Activated CD4-positive, alpha-beta memory T cell treated with anti-CD3 and anti-CD28 coated beads for 36 hours (primary cell): ENCODE measurements around the gene DNASE2. TPM values are rescaled to one million over a fixed set of nuclear protein-coding genes. Genes with fewer than 3 reads are reported as not detected.

Source experiments
- CTCF ChIA-PET: fragments of 350-600 bp; sonication (Branson Sonifier 250); formaldehyde crosslinking; loops from one replicate; lab custom pipeline; 2021; ENCODE audit warnings: antibody characterized with exemption, inconsistent platforms; lab: Charles Lee
- POLR2A ChIA-PET: fragments of 350-600 bp; sonication (Branson Sonifier 250); formaldehyde crosslinking; loops from one replicate; lab custom pipeline; 2021; ENCODE audit warnings: antibody characterized with exemption; lab: Charles Lee
- DNase-seq: peaks from one replicate; pipeline ENCODE4 v3.0.0-alpha.2; 2020
- H3K27ac Mint-ChIP-seq: one replicate; pipeline ENCODE4 v1.8.0; 2021; ENCODE audit warnings: mixed read lengths
- H3K27me3 Mint-ChIP-seq: one replicate; pipeline ENCODE4 v1.8.0; 2021; ENCODE audit warnings: mixed read lengths
- H3K36me3 Mint-ChIP-seq: one replicate; pipeline ENCODE4 v1.8.0; 2021; ENCODE audit warnings: mixed read lengths
- H3K4me1 Mint-ChIP-seq: one replicate; pipeline ENCODE4 v1.8.0; 2021; ENCODE audit warnings: low read depth, mixed read lengths
- H3K4me3 Mint-ChIP-seq: one replicate; pipeline ENCODE4 v1.8.0; 2021; ENCODE audit warnings: mild to moderate bottlenecking, mixed read lengths
- H3K9me3 Mint-ChIP-seq: one replicate; pipeline ENCODE4 v1.8.0; 2021; ENCODE audit warnings: mixed read lengths
- intact Hi-C: fragments of 100-400 bp; cut with micrococcal nuclease; formaldehyde crosslinking; loops from one replicate; pipeline ENCODE4 v1.15.1; 2023
- total RNA-seq, 2 experiments: library from RNA; stranded (reverse); gene quantifications; one replicate each; pipeline ENCODE4 v1.2.3, GENCODE V29; 2021

Gene DNASE2
- total RNA-seq, 2 experiments from 2014 or later, result 27.0 to 27.5 TPM

DNA sequence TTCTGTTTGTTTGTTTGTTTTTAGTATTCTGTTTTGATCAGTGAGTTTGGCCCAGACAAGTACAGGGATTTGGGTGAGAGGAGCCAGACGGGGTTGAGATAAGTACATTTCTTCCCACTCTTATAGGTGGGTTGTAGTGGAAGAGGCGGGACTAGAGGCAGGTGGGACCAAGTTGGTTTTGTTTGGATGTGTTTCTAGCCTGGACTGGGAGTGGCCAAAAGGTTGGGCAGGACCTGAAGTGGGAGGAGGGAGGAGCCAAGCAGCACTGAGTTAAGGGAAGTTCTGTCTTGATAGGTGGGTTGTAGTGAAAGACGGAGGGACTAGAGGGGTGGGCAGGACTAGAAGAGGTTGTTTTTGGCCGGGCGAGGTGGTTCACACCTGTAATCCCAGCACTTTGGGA lies 9.0 kb downstream of the DNASE2 start:
- ChIA-PET POLR2A (interaction anchor here (0.8 to 1.6 kb wide), 2 partner anchors 10 to 19 kb away, joined by 3 to 6 read pairs; partner anchors contain the start of gene GCDH), CTCF (interaction anchor here (1.2 to 1.9 kb wide), 3 partner anchors 8 to 25 kb away, joined by 4 to 10 read pairs (median 8); no protein-coding TSS in a partner anchor)
- no peak for DNase-seq
- Mint-ChIP-seq H3K4me3 (no peak overlapping the region), H3K36me3 (peaks cover 21% of the 10 kb centered on the region), H3K27me3 (peaks cover 2% of the 10 kb centered on the region), H3K27ac (no peak overlapping the region), H3K4me1 (peaks cover 5% of the 10 kb centered on the region), H3K9me3 (peaks cover 6% of the 10 kb centered on the region)
- intact Hi-C loops, result no loop called here

GRCh38 chr19:12871681-12872080 lies 9.6 kb downstream of the DNASE2 start:
- Mint-ChIP-seq H3K27ac (no peak overlapping the region), H3K27me3 (peaks cover 6% of the 10 kb centered on the region), H3K36me3 (peaks cover 21% of the 10 kb centered on the region), H3K4me1 (peaks cover 9% of the 10 kb centered on the region), H3K4me3 (no peak overlapping the region), H3K9me3 (peaks cover 6% of the 10 kb centered on the region)
- intact Hi-C loops, result no loop called here
- no peak for DNase-seq
- ChIA-PET CTCF (no interaction called here), POLR2A (interaction anchor here (0.5 kb wide), 1 partner anchor 258 kb away, joined by 3 read pairs; no protein-coding TSS in a partner anchor)

- intact Hi-C loops, result no loop called here
Measured at GRCh38 chr19:12868540-12869112, 12.6 kb downstream of the DNASE2 start.

GRCh38 chr19:12867120-12868099 lies 13.8 kb downstream of the DNASE2 start:
- peaks cover 7% of the 10 kb centered on the region for H3K36me3 Mint-ChIP-seq
- H3K4me1 Mint-ChIP-seq, result peaks cover 9% of the 10 kb centered on the region
- DNase-seq, result peak; percentile 76
- no peaks in the 10 kb centered on the region for H3K9me3 Mint-ChIP-seq
- ChIA-PET POLR2A (interaction anchor here (0.6 kb wide), 1 partner anchor 90 kb away, joined by 3 read pairs; no protein-coding TSS in a partner anchor), CTCF (interaction anchor here (0.7 kb wide), 1 partner anchor 20 kb away, joined by 3 read pairs; no protein-coding TSS in a partner anchor)
- H3K27me3 Mint-ChIP-seq, result peaks cover 12% of the 10 kb centered on the region
- no peak overlapping the region for H3K27ac Mint-ChIP-seq
- H3K4me3 Mint-ChIP-seq, result peak overlapping the region; percentile 29
- intact Hi-C loops, result no loop called here

More at GRCh38 chr19:12868540-12869112, 12.6 kb downstream of the DNASE2 start:
- H3K27ac Mint-ChIP-seq, result no peak overlapping the region
- peak; percentile 30 for DNase-seq
- peaks cover 6% of the 10 kb centered on the region for H3K9me3 Mint-ChIP-seq
- CTCF ChIA-PET, result interaction anchor here (1.0 kb wide), 1 partner anchor 97 kb away, joined by 3 read pairs; no protein-coding TSS in a partner anchor
- POLR2A ChIA-PET, result no interaction called here
- H3K36me3 Mint-ChIP-seq, result peaks cover 16% of the 10 kb centered on the region
- H3K4me3 Mint-ChIP-seq, result no peak overlapping the region
- peaks cover 12% of the 10 kb centered on the region for H3K27me3 Mint-ChIP-seq
- peaks cover 12% of the 10 kb centered on the region for H3K4me1 Mint-ChIP-seq

- Mint-ChIP-seq H3K27me3 (peaks cover 12% of the 10 kb centered on the region), H3K36me3 (no peaks in the 10 kb centered on the region), H3K4me1 (peaks cover 7% of the 10 kb centered on the region), H3K4me3 (no peak overlapping the region), H3K9me3 (no peaks in the 10 kb centered on the region), H3K27ac (no peak overlapping the region)
- intact Hi-C loops, result no loop called here
- POLR2A ChIA-PET, result interaction anchor here (0.6 kb wide), 1 partner anchor 91 kb away, joined by 3 read pairs; no protein-coding TSS in a partner anchor
- CTCF ChIA-PET, result interaction anchor here (0.6 to 0.8 kb wide), 2 partner anchors 109 to 879 kb away, joined by 3 to 4 read pairs; no protein-coding TSS in a partner anchor
- no peak for DNase-seq
Measured at GRCh38 chr19:12866416-12867119, 14.7 kb downstream of the DNASE2 start.

- intact Hi-C loops, result no loop called here
Measured at GRCh38 chr19:12865746-12866415, 15.4 kb downstream of the DNASE2 start.

GRCh38 chr19:12864721-12865715 lies 16.2 kb downstream of the DNASE2 start:
- peaks cover 15% of the 10 kb centered on the region for H3K27me3 Mint-ChIP-seq
- intact Hi-C loops, result no loop called here
- H3K4me3 Mint-ChIP-seq, result no peak overlapping the region
- no peaks in the 10 kb centered on the region for H3K36me3 Mint-ChIP-seq
- peaks cover 7% of the 10 kb centered on the region for H3K4me1 Mint-ChIP-seq
- DNase-seq, result no peak
- ChIA-PET CTCF (interaction anchor here (0.8 to 2.3 kb wide), 3 partner anchors 8 to 107 kb away, joined by 3 to 13 read pairs (median 4); no protein-coding TSS in a partner anchor), POLR2A (interaction anchor here (1.2 kb wide), 1 partner anchor 92 kb away, joined by 3 read pairs; no protein-coding TSS in a partner anchor)
- H3K9me3 Mint-ChIP-seq, result no peaks in the 10 kb centered on the region
- H3K27ac Mint-ChIP-seq, result no peak overlapping the region

More at GRCh38 chr19:12865746-12866415, 15.4 kb downstream of the DNASE2 start:
- peaks cover 12% of the 10 kb centered on the region for H3K27me3 Mint-ChIP-seq
- no peak overlapping the region for H3K4me3 Mint-ChIP-seq
- no peak overlapping the region for H3K27ac Mint-ChIP-seq
- POLR2A ChIA-PET, result interaction anchor here (1.2 kb wide), 1 partner anchor 91 kb away, joined by 3 read pairs; no protein-coding TSS in a partner anchor
- peaks cover 7% of the 10 kb centered on the region for H3K4me1 Mint-ChIP-seq
- CTCF ChIA-PET, result interaction anchor here (0.6 to 2.3 kb wide), 3 partner anchors 19 to 878 kb away, joined by 3 to 13 read pairs (median 4); no protein-coding TSS in a partner anchor
- DNase-seq, result no peak
- H3K9me3 Mint-ChIP-seq, result no peaks in the 10 kb centered on the region
- H3K36me3 Mint-ChIP-seq, result no peaks in the 10 kb centered on the region

DNA sequence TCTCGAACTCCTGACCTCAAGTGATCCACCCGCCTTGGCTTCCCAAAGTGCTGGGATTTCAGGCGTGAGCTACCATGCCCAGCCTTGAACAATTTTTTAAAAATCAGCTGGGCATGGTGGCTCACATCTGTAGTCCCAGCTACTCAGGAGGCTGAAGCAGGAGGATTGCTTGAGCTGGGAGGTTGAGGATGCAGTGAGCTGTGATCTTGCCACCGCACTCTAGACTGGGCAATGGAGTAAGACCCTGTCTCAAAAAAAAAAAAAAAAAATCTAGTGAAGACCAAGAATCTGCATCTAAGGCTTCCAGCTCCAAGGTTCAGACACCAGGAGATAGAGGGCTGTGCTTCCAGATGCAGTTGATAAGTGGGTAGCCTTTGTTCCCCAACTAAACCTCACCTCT lies 17.1 kb downstream of the DNASE2 start:
- no peak overlapping the region for H3K27ac Mint-ChIP-seq
- DNase-seq, result no peak
- H3K36me3 Mint-ChIP-seq, result no peaks in the 10 kb centered on the region
- H3K4me1 Mint-ChIP-seq, result peaks cover 7% of the 10 kb centered on the region
- no peak overlapping the region for H3K4me3 Mint-ChIP-seq
- intact Hi-C loops, result no loop called here
- H3K27me3 Mint-ChIP-seq, result peaks cover 15% of the 10 kb centered on the region
- CTCF ChIA-PET, result interaction anchor here (0.8 to 2.3 kb wide), 3 partner anchors 9 to 106 kb away, joined by 3 to 13 read pairs (median 4); no protein-coding TSS in a partner anchor
- POLR2A ChIA-PET, result no interaction called here
- H3K9me3 Mint-ChIP-seq, result no peaks in the 10 kb centered on the region

- CTCF ChIA-PET, result interaction anchor here (1.0 to 3.8 kb wide), 2 partner anchors 12 to 93 kb away, joined by 3 to 13 read pairs; no protein-coding TSS in a partner anchor
- intact Hi-C loops, result no loop called here
- Mint-ChIP-seq H3K27me3 (peaks cover 2% of the 10 kb centered on the region), H3K36me3 (no peaks in the 10 kb centered on the region), H3K4me3 (no peak overlapping the region), H3K9me3 (peaks cover 2% of the 10 kb centered on the region), H3K27ac (no peak overlapping the region), H3K4me1 (no peaks in the 10 kb centered on the region)
- DNase-seq, result no peak
- POLR2A ChIA-PET, result no interaction called here
Measured at GRCh38 chr19:12859546-12859945, 21.7 kb downstream of the DNASE2 start.
